HS-27A (cell line): Measurements from ENCODE around the gene FREY1.

Source experiments
- DNase-seq: peaks from one replicate; pipeline ENCODE4 v3.0.0-alpha.2; 2012; ENCODE audit warnings: low read depth, missing footprints

FREY1 gene

GRCh38 chr11:45894555-45895247, 12.4 kb downstream of the FREY1 start:
- no peak for DNase-seq

GRCh38 chr11:45892856-45893255, 14.2 kb downstream of the FREY1 start:
- DNase-seq = no peak

- no peak for DNase-seq
Observed at GRCh38 chr11:45890886-45891550, 16.1 kb downstream of the FREY1 start.

- no peak for DNase-seq
Observed at GRCh38 chr11:45889966-45890365, 17.1 kb downstream of the FREY1 start.

- no peak for DNase-seq
Observed at GRCh38 chr11:45889555-45889954, 17.5 kb downstream of the FREY1 start.

- DNase-seq = no peak
Observed at GRCh38 chr11:45887587-45887986, 19.5 kb downstream of the FREY1 start.

- DNase-seq = no peak
Observed at GRCh38 chr11:45886816-45887520, 20.1 kb downstream of the FREY1 start.

GRCh38 chr11:45885921-45886721, 20.9 kb downstream of the FREY1 start:
- no peak for DNase-seq

- DNase-seq = no peak
Observed at GRCh38 chr11:45885274-45885920, 21.7 kb downstream of the FREY1 start, which contains the start of gene MAPK8IP1. Gene MAPK8IP1 (plus strand): TSS chr11:45885651. CDS start chr11:45885821, 170 bp downstream.

GRCh38 chr11:45884596-45885185, 22.4 kb downstream of the FREY1 start:
- DNase-seq = no peak

- no peak for DNase-seq
Observed at GRCh38 chr11:45881708-45882368, 25.2 kb downstream of the FREY1 start.

- no peak for DNase-seq
Observed at GRCh38 chr11:45880772-45881570, 26.1 kb downstream of the FREY1 start.

GRCh38 chr11:45879803-45880686, 27.0 kb downstream of the FREY1 start:
- no peak for DNase-seq

GRCh38 chr11:45877845-45878244, 29.2 kb downstream of the FREY1 start:
- DNase-seq = no peak

GRCh38 chr11:45877221-45877620, 29.9 kb downstream of the FREY1 start:
- DNase-seq = no peak

GRCh38 chr11:45876401-45876800, 30.7 kb downstream of the FREY1 start:
- DNase-seq = no peak

- peak; percentile 82 for DNase-seq
Observed at GRCh38 chr11:45872651-45873356, 34.3 kb downstream of the FREY1 start.

GRCh38 chr11:45871638-45872037, 35.4 kb downstream of the FREY1 start:
- no peak for DNase-seq
